Mucosa of descending colon (tissue), 3 donors: ENCODE measurements around the gene TBC1D4. TPM values are rescaled to one million over a fixed set of nuclear protein-coding genes. Genes with fewer than 3 reads are reported as not detected.

ENCODE experiments used
- ATAC-seq: fragments of 200-7000 bp; cut with Tn5 transposase; one replicate; pipeline ENCODE4 v1.9.1; 2020; ENCODE audit warnings: mild to moderate bottlenecking, moderate library complexity
- DNase-seq, 3 donors: peaks; one replicate each; pipeline ENCODE4 v3.0.0-alpha.2; 2020
- H3K36me3 ChIP-seq: fragments of 200-600 bp; one replicate; pipeline ENCODE4 v1.8.0; 2021; ENCODE audit warnings: low read depth, mild to moderate bottlenecking
- H3K4me1 ChIP-seq: fragments of 200-600 bp; one replicate; pipeline ENCODE4 v1.8.0; 2021; ENCODE audit warnings: low read depth, mild to moderate bottlenecking
- H3K4me3 ChIP-seq: fragments of 200-600 bp; one replicate; pipeline ENCODE4 v1.8.0; 2021; ENCODE audit warnings: mild to moderate bottlenecking
- H3K9me3 ChIP-seq: fragments of 200-600 bp; one replicate; pipeline ENCODE4 v1.8.0; 2021; ENCODE audit warnings: mild to moderate bottlenecking
- CTCF ChIP-seq: fragments of 200-600 bp; IDR thresholded peaks from one replicate; pipeline ENCODE4 v1.8.0; 2022; ENCODE audit warnings: antibody characterized with exemption, mild to moderate bottlenecking
- intact Hi-C, 2 donors: fragments of 100-400 bp; cut with DNase I in 1 of 2; cut with micrococcal nuclease in 1 of 2; formaldehyde crosslinking; loops; one replicate each; pipeline versions ENCODE4 v1.11.0 to v1.11.1; 2022; cut with DNase I, micrococcal nuclease
- total RNA-seq, 3 donors: library from RNA; stranded (reverse); fragmentation: NEBNext Ultra II Directional in 2 of 3; extraction: Animal tissue kit (Norgen Biotek cat#: 25700) in 2 of 3; gene quantifications; one replicate each; pipeline versions ENCODE4 v1.2.1 to v1.2.4, GENCODE V29; 2021 to 2023
- donor health status: DM: no; HTN: no; CAD: no; lungs with moderate emphysema.
- donor health status: DM: no; HTN: no; CAD: no.
- donor health status: DM: no; HTN: yes; CAD: no.

TBC1D4 gene
- total RNA-seq, 3 donors from 2014 or later = 13.4 to 24.6 (median 13.8) TPM

DNA sequence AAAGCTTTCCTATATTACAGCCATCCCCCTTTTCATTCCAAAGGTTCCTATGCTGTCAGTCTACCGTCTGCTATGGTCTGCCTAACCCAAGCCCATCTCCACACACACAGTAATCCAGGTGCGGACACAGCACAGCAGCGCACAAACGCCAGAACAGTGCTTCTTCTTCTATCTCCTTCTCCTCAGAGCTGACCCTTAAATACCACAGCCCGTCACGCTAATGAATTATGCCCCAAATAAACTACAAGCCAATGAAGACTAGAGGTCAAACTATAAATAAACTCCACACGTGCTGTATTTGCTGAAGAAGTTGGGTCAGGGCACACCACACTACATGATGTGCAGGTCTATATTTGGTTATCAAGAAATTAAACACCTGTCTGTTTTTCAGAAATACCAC lies 71.8 kb downstream of the TBC1D4 start:
- no peak for TF ChIP-seq CTCF
- ATAC-seq = no peak

GRCh38 chr13:75407998-75408397 lies 74.0 kb downstream of the TBC1D4 start:
- no peaks in the 10 kb centered on the region for H3K36me3 ChIP-seq
- TF ChIP-seq CTCF = no peak
- no peaks in the 10 kb centered on the region for H3K4me1 ChIP-seq
- no peaks in the 10 kb centered on the region for H3K9me3 ChIP-seq
- ATAC-seq (no peak), DNase-seq (no peak)
- intact Hi-C loops = no loop called here
- H3K4me3 ChIP-seq = no peak overlapping the region

More for the DNA sequence above, 71.8 kb downstream of the TBC1D4 start:
- Histone ChIP-seq H3K4me1 (no peaks in the 10 kb centered on the region), H3K4me3 (no peak overlapping the region), H3K36me3 (no peaks in the 10 kb centered on the region), H3K9me3 (no peaks in the 10 kb centered on the region)
- intact Hi-C loops = no loop called here
- DNase-seq = no peak

GRCh38 chr13:75407473-75407872 lies 74.5 kb downstream of the TBC1D4 start:
- intact Hi-C loops = no loop called here

DNA sequence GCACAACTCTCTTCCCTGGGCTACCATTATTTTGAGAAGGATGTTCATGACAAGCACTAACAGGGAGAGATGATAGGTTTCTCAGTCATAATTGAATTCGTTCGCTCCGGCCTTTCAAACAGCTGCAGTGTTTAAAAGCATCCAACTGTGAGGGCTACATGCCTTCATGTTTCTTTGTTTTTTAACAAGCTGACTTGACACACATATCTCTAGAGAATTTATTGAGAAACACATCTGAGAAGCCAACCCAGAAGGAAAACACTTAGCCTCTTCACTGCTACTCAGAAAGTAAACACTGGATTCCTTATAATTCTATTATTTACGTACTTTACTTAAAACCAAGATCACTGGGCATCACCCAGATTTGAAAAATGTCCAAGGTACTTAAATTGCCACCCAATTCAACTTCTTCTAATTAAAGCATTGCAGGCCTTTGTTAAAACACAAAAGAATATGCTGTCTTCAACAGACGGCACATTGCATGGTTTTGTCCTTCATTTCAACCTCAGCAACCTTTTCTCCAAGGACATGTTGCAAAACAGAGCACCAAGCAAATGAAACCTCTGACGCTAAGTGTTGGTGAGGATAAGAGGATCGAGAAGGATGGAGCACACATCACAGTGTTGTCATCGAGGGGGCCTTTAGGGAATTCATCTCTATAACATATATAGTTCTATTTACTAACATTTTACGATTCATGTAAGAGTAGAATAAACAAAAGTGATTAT lies 75.8 kb downstream of the TBC1D4 start:
- ATAC-seq (no peak), DNase-seq (no peak)
- no peak for TF ChIP-seq CTCF
- intact Hi-C loops = no loop called here
- no peaks in the 10 kb centered on the region for H3K9me3 ChIP-seq
- no peaks in the 10 kb centered on the region for H3K4me1 ChIP-seq
- no peak overlapping the region for H3K4me3 ChIP-seq
- H3K36me3 ChIP-seq = no peaks in the 10 kb centered on the region

More at GRCh38 chr13:75407473-75407872, 74.5 kb downstream of the TBC1D4 start:
- no peaks in the 10 kb centered on the region for H3K4me1 ChIP-seq
- no peak overlapping the region for H3K4me3 ChIP-seq
- H3K9me3 ChIP-seq = no peaks in the 10 kb centered on the region
- DNase-seq (no peak), ATAC-seq (no peak)
- no peaks in the 10 kb centered on the region for H3K36me3 ChIP-seq
- TF ChIP-seq CTCF = no peak

DNA sequence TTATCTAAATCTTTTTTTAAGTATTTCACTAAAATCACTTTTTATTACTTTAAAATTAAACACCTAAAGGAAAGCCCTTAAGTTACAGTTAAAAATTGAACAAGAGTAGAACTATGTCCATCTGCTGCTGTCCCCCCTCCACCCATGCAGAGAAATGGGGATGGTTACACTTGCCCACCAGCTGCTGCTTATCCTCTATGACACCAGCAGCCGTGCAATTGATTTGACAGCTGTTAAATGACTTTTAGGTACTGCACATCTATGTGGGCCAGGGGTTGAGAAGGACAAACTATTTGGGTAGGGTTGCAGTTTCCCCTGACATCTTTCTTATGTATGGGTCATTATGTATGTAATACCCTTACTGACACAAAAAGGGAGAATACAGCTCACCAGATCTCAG lies 77.2 kb downstream of the TBC1D4 start:
- TF ChIP-seq CTCF = no peak
- no peak for ATAC-seq

DNA sequence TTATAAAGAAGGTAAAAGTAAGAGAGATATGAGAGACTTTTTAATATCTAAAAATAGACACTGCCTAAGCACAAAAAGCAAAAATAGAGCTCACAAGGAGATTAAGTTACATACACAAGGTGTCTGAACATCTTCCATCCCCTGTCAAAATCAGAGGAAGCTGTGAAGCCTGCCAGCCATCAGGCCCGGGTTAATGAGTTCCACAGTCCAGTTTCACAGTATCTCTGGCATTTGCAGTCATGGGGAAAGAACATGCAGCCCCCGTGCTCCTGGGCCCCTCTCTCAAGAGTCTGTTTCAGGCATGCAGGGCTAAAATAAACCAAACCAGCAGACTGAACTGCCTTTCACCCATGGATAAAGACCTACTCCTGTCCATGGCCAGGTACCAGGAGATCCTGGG lies 79.2 kb downstream of the TBC1D4 start:
- Histone ChIP-seq H3K4me3 (no peak overlapping the region), H3K4me1 (no peaks in the 10 kb centered on the region), H3K9me3 (no peaks in the 10 kb centered on the region), H3K36me3 (no peaks in the 10 kb centered on the region)
- intact Hi-C loops = no loop called here
- ATAC-seq (no peak), DNase-seq (no peak)
- TF ChIP-seq CTCF = no peak

More for the DNA sequence above, 77.2 kb downstream of the TBC1D4 start:
- H3K4me3 ChIP-seq = no peak overlapping the region
- no peaks in the 10 kb centered on the region for H3K4me1 ChIP-seq
- DNase-seq = no peak
- intact Hi-C loops = no loop called here
- no peaks in the 10 kb centered on the region for H3K9me3 ChIP-seq
- no peaks in the 10 kb centered on the region for H3K36me3 ChIP-seq
